Skin of body (tissue), 2 donors: ENCODE data around the gene WWOX. TPM values are rescaled to one million over a fixed set of nuclear protein-coding genes. Genes with fewer than 3 reads are reported as not detected.

Experiments used
- DNase-seq: peaks from one replicate; lab custom pipeline; 2025; lab: John Stamatoyannopoulos, UW
- total RNA-seq: library from RNA; depleted of rRNA; stranded (reverse); fragments of >200 nt; gene quantifications from one replicate; pipeline ENCODE4 v1.2.3, GENCODE V29; 2014

WWOX gene
- total RNA-seq, 1 donor from 2014 or later, result 30.5 TPM

- DNase-seq, result no peak
Measured at GRCh38 chr16:78192734-78193488, 93.5 kb downstream of the WWOX start.

DNA sequence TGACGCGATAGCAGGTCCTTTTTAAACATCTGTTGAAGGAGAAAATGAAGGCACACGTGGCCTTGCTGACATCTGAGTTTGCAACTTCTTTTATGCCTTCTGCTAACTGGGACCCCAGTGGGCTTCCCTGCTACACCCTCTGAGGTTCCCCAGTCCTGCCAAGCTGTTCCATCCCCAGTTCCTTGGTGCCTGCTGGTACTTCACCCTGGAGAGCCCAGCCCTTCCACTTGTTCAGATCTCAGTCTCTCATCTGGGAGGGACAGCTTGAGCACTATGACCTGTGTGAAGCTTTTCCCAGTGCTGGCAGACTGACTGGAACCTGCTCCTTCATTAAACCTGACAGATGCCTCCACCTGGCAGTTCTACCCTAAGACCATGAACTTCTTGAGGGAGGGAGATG lies 95.5 kb downstream of the WWOX start:
- DNase-seq, result no peak

GRCh38 chr16:78195797-78196196 lies 96.3 kb downstream of the WWOX start:
- no peak for DNase-seq

GRCh38 chr16:78196502-78196901 lies 97.0 kb downstream of the WWOX start:
- no peak for DNase-seq

GRCh38 chr16:78198288-78198687 lies 98.8 kb downstream of the WWOX start:
- DNase-seq, result no peak

DNA sequence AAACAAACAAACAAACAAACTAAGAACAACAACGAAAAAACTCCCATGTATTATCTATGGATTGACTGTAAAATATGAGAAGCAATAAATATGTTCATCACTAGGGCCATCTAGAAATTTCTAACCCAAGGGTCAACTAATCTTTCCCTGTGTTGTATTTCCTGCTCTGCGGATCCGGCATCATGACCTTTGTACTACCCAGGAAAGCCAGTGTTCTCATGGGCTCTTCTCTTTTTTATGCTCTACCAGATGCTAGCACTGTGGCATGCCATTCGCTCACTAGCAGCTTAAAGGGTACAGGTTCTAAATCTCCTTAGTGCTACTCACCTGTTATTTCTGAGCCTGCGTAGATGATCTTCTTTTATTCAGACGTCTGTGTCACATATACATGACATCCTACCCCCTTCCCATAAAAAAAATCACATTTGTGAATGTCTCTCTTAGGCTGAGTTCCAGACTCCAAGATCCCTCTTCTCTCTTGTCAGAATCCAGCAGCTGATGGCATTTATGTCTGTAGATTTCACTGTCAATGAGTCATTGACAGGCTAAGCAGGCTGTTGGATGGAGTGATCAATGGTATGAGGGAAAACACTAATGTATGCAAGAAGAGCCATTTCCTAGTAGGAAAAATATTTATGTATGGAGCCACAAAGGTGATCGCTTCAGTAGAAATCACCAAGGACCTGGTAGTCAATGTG lies 100.0 kb downstream of the WWOX start:
- DNase-seq, result no peak

DNA sequence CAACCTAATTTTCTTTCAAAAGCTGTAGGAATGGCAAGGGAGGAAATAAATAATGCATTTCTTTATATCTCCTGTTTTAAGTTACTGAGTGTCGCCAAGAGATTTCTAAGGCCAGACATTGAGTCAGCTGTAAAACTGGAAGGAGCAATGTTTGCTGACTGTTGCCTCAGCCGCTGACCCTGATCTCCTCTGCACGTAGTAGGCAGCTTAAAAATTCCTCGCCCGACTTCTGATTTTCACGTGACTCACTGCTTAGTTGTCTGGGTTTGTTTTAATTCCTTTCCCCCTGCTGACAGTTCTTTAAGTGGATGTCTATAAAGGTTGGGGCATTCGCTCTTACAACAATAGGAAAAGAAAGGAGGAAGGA lies 100.6 kb downstream of the WWOX start:
- no peak for DNase-seq

DNA sequence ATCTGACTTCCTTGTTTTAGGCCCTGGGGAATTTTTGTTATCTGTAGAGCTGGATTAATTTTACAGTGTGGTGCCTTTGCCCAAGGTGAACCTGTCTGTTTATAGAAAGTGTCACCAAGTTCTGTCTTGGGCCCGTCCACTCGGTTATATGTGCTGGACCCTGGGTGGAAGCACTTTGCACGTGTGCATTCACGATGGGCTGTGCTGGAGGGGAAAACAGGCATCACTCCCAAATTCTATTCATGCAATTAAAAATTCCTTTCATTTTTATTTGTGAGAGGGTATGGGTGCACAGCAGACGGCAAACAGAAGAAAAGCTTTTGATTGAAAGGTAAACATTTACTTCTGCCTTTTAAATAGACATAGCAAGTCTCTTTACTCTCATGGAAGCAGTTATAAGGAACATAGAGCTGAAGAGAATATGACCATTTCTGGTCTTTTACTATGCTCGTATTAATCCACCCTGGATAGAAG lies 101.2 kb downstream of the WWOX start:
- DNase-seq, result no peak

- DNase-seq, result no peak
Measured at GRCh38 chr16:78205506-78205905, 106.1 kb downstream of the WWOX start.

DNA sequence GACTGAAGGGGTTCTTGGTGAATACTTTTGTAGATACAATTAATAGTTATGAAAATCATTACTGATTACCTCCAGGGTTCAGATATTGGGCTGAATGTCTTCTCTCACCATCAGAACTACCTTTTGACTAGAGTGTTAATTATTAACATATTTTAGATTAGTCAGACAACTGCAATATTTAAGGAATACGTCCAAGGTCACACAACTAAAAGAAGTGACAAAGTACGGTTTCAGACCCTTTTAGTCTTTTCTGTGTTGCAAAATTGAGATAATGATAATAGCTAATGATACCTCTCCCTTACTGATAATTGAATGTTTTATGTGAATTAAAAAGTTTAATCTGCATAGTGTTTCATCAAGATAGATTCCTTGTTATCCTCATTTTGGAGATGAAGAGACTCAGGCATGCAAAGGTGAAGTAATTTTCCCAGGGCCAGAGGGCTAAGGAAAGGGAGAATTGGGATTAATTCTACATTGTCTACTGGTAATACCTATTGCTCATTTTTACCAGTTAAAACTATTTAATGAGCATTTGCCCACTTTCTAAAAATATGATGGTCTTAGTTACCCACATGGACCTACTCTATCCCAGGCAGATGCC lies 107.3 kb downstream of the WWOX start:
- DNase-seq, result no peak

- DNase-seq, result no peak
Measured at GRCh38 chr16:78209951-78210661, 110.7 kb downstream of the WWOX start.

- DNase-seq, result no peak
Measured at GRCh38 chr16:78211020-78211599, 111.7 kb downstream of the WWOX start.

DNA sequence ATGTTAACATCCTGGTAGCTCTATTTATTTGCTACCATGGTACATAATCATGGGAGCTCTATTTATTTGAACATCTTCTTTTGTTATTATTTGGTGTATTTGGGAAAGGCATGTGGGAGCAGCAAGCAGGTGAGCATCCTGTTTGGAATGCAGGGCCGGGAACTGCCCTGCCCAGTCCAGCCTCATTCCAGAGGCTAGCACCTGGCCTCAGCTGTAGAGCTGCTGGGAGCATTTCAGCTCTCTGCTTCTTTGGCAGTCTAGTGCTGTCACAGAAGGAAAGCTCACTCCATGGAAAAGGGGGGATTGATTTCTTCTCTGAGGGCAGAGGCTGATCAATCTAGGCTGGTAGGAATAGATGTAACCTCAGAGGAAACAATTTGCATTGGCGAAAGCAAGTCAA lies 112.5 kb downstream of the WWOX start:
- DNase-seq, result no peak

- DNase-seq, result no peak
Measured at GRCh38 chr16:78212674-78213073, 113.2 kb downstream of the WWOX start.

- DNase-seq, result no peak
Measured at GRCh38 chr16:78213751-78214150, 114.3 kb downstream of the WWOX start.

DNA sequence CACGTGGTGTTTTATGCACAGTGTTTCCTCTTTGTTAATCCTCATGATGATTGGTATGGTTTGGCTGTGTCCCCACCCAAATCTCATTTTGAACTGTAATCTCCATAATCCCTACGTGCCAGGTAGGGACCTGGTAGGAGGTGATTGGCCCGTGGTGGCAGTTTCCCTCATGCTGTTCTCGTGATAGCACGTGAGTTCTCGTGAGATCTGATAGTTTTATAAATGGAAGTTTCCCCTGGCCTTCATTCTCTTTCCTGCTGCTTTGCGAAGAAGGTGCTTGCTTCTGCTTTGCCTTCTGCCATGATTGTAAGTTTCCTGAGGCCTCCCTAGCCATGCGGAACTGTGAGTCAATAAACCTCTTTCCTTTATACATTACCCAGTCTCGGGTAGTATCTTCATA lies 115.8 kb downstream of the WWOX start:
- no peak for DNase-seq

DNA sequence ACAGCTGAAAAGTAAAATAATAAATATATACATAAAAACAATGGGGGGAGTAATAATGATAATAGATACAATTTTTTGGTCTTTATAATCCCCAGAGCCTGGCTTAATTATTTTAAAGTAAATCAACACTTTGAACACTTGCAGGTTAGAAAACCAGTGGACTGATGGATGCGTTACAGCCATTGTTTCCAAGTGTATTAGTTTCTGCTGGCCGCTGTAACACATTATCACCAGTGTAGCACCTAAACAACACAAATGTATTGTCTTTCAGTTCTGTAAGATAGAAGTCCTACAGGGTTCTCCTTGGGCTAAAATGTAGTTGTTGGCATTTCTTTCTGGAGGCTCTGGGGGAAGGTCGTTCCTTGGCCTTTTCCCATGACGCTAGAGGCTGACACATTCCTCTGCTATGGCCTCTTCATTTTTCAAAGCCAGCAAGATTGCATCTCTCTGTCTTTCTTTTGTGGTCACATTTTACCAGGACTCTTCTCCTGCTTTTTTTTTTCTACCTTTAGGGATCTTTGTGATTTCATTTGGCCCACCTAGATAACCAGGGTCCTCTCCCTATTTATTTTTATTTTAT lies 116.8 kb downstream of the WWOX start:
- DNase-seq, result no peak

- no peak for DNase-seq
Measured at GRCh38 chr16:78217276-78217675, 117.8 kb downstream of the WWOX start.

GRCh38 chr16:78218279-78218678 lies 118.8 kb downstream of the WWOX start:
- no peak for DNase-seq

DNA sequence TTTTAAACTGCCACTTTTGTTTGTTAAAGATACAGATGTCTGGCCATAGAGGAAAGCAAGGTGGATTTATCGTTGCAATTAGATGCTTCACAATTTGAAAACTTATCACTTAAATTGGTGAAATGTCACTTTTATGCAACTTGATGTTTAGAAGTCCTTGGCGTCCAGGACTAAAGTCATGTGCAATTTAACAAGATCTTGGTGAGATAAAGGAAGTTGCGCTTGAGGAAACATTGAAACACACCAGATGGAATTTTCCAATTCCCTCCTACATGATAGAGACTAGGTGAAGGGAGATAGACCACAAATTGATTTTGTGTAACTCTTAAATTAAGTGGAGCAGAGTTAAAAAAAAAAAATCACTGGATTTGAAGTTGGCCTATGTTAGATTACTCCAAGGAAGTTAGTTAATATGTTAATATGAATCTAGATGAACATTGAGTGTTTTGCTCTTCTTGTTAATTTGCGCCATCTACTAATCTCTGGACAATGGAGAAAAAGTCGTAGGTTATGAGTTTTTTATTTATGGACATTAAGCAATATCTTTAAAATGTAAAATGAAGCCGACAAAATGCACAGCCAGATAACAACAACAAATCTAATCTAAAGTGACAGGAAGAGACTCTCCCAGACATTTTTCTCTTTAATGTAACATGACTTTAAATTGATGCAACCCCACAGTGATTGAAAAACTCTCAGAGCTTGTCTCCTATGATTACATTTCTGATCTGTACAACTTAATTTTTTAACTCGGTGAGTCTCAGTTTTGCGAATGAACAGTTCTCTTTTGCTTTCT lies 119.6 kb downstream of the WWOX start:
- no peak for DNase-seq
